ENCODE results near the gene ATF6. TPM values are rescaled to one million over a fixed set of nuclear protein-coding genes. Genes with fewer than 3 reads are reported as not detected.

The ATF6 gene
- total and polyA plus RNA-seq, 5 experiments from 2014 or later, result 15.8 to 24.3 (median 17.6) TPM

DNA sequence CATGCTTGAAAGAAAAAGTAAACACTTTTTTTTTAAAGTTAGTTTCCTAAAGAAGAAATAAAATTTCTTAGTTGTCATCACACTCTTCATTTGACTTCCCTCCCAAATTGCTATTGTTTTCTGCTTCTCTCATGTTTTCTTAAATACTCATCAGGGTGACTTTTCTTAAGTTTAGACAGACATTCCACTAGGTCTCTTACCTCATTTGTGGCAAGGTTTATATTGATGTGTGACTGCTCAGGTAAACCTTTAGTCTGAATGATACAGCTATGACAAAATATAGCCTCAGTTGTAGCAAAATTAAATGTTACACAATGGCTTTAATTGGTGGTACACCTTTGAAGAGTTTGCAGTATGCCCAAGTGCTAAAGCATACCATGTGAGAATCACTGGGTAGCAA, 78.6 kb downstream of the ATF6 start:
- ATAC-seq, result no peak
- DNase-seq, result no peak
- Mint-ChIP-seq H3K9me3 (peaks cover 0 to 2% (median 0%) of the 10 kb centered on the region in 9 donors), H3K27me3 (no peaks in the 10 kb centered on the region), H3K27ac (no peak overlapping the region), H3K4me1 (peaks cover 0 to 11% (median 3%) of the 10 kb centered on the region in 4 donors), H3K36me3 (peaks cover 28 to 84% (median 38%) of the 10 kb centered on the region in 3 donors), H3K4me3 (no peak overlapping the region)
- POLR2A ChIA-PET, result no interaction called here

DNA sequence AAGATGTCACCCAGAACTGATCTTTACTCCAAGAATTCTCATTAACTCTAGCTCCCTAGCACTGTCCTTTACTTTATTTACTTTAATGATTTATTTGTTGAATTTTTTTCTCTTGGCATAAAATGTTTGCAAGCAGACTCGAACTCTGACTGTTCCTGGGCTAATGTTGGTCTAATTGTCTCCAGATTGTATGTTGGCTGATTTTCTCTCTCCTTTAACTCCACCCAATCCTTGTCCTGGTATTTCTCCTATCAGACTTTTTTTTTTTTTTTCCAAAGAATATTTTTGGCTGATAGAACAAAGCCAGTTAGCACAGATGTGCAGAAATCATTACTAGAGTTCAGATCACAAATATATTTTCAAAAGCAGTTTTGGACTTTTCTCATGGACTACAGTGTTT, 82.6 kb downstream of the ATF6 start:
- peak overlapping the region in 1 of 10 donors; percentile 8 for H3K27ac Mint-ChIP-seq
- H3K9me3 Mint-ChIP-seq, result no peaks in the 10 kb centered on the region
- H3K27me3 Mint-ChIP-seq, result no peaks in the 10 kb centered on the region
- no peak for ATAC-seq
- H3K4me3 Mint-ChIP-seq, result no peak overlapping the region
- no peak for DNase-seq
- POLR2A ChIA-PET, result no interaction called here
- peaks cover 0 to 11% (median 5%) of the 10 kb centered on the region in 4 donors for H3K4me1 Mint-ChIP-seq
- peaks cover 21 to 85% (median 36%) of the 10 kb centered on the region in 3 donors for H3K36me3 Mint-ChIP-seq

DNA sequence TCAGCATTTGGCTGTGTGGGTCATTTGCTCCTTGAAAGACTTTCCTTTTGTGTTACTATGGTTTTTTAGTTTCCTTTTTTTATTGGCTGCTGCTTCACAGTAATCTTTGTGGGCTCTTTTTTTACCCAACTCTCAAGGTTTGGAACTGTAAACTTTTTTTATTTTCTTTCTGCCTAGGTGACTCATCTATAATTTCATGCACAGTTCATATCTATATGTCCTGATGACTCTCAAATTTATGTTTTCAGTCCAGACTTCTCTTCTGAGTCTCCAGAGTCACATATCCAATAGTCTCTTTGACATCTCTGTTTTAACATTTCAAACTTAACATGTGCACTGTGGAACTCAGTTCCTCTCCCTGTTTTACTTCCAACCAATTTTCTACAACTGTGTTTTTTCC, 83.4 kb downstream of the ATF6 start:
- POLR2A ChIA-PET, result no interaction called here
- ATAC-seq, result no peak
- Mint-ChIP-seq H3K4me3 (no peak overlapping the region), H3K27ac (no peak overlapping the region), H3K27me3 (no peaks in the 10 kb centered on the region), H3K9me3 (no peaks in the 10 kb centered on the region), H3K4me1 (peaks cover 0 to 8% (median 4%) of the 10 kb centered on the region in 4 donors), H3K36me3 (peaks cover 21 to 86% (median 40%) of the 10 kb centered on the region in 3 donors)
- no peak for DNase-seq

DNA sequence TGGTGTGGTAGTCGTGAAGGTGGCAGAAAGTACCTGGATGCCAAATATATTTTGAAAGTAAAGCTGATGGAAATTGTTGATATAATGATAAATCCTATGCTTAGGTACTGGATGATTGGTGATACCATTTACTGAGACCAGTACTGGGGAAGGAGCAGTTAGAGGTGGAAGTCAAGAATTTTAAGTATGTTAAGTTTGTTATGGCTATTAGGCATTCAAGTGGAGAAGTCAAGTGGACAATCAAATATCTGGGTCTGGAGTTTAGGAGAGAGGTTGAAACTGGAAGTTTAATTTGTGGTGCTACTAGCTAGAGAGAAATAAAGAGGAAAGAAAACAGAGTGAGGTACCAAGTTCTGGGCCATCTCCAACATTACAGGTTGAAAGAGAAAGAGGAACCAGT, 89.1 kb downstream of the ATF6 start:
- no peak overlapping the region for H3K4me3 Mint-ChIP-seq
- DNase-seq (no peak), ATAC-seq (no peak)
- peaks cover 0 to 10% (median 2%) of the 10 kb centered on the region in 4 donors for H3K4me1 Mint-ChIP-seq
- H3K27ac Mint-ChIP-seq, result peak overlapping the region in 1 of 10 donors; percentile 7
- no peaks in the 10 kb centered on the region for H3K9me3 Mint-ChIP-seq
- H3K27me3 Mint-ChIP-seq, result no peaks in the 10 kb centered on the region
- H3K36me3 Mint-ChIP-seq, result peaks cover 13 to 89% (median 36%) of the 10 kb centered on the region in 3 donors
- POLR2A ChIA-PET, result no interaction called here

DNA sequence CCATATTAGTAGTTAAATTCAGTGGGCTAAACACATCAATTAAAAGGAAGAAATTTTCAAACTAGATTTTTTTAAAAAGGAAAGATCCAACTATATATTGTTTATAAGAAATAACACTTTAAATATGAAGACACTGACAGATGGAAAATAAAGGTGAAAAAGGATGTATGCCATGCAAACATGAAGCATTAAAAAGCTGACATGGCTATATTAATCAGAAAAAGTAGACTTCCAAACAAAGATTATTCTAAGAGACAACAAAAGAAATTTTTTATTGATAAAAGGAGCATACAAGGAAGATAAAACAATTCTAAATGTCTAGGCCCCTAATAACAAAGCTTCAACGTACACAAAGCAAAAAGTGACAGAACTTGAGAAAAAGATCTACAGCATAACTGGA, 92.2 kb downstream of the ATF6 start:
- ATAC-seq, result no peak
- POLR2A ChIA-PET, result no interaction called here
- H3K9me3 Mint-ChIP-seq, result no peaks in the 10 kb centered on the region
- H3K36me3 Mint-ChIP-seq, result peaks cover 15 to 89% (median 33%) of the 10 kb centered on the region in 3 donors
- no peaks in the 10 kb centered on the region for H3K27me3 Mint-ChIP-seq
- H3K4me1 Mint-ChIP-seq, result peaks cover 0 to 6% (median 2%) of the 10 kb centered on the region in 4 donors
- no peak overlapping the region for H3K4me3 Mint-ChIP-seq
- peak overlapping the region in 2 of 10 donors; percentile 34 to 61 for H3K27ac Mint-ChIP-seq
- DNase-seq, result no peak

DNA sequence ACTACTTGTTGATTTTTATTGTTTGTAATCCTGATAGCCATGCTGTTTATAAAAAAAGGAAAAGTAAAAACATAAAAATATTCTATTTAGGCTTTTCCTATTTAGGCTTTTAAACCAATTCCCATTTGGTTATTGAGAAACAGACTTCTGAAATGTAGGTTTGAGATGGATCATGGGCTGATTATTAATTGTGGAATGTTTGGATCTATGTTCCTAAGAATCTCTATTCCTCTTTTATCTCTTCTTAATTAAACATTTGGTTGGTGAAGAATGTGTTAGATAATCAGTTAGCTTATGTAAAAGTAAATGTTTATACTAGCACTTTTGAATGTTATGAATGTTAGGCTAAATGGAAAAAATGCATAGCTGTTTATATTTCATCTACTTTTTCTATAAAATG, 97.4 kb downstream of the ATF6 start:
- ATAC-seq (no peak), DNase-seq (no peak)
- peaks cover 0 to 2% (median 0%) of the 10 kb centered on the region in 4 donors for H3K4me1 Mint-ChIP-seq
- H3K27me3 Mint-ChIP-seq, result no peaks in the 10 kb centered on the region
- no peak overlapping the region for H3K4me3 Mint-ChIP-seq
- POLR2A ChIA-PET, result no interaction called here
- no peaks in the 10 kb centered on the region for H3K9me3 Mint-ChIP-seq
- H3K27ac Mint-ChIP-seq, result no peak overlapping the region
- H3K36me3 Mint-ChIP-seq, result peaks cover 12 to 92% (median 12%) of the 10 kb centered on the region in 3 donors

DNA sequence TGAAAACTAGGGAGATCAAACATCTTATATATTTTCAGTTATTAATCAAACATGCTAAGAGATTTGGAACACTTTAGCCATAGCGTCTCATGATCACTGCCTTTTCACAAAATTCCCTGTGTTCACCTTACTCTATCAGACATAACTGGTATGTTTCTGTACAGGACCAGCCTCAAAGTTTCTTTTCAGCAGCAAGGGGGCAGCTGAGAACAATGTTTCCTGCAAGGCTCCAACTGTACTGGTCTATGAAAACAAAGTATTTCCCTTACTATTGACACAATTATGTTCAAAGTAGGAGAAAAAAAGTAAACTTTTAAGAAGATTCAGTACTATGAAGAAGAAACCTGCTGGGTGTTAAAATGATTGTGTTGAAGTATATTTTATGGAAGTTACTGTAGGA, 98.5 kb downstream of the ATF6 start:
- peaks cover 0 to under 1% (median 0%) of the 10 kb centered on the region in 4 donors for H3K4me1 Mint-ChIP-seq
- peaks cover 12 to 88% (median 12%) of the 10 kb centered on the region in 3 donors for H3K36me3 Mint-ChIP-seq
- ATAC-seq (peak in 1 of 2 donors; percentile 45), DNase-seq (peak in 4 of 10 donors; percentile 7 to 27 (median 15))
- no peaks in the 10 kb centered on the region for H3K9me3 Mint-ChIP-seq
- no peak overlapping the region for H3K4me3 Mint-ChIP-seq
- no peak overlapping the region for H3K27ac Mint-ChIP-seq
- H3K27me3 Mint-ChIP-seq, result no peaks in the 10 kb centered on the region
- POLR2A ChIA-PET, result no interaction called here

DNA sequence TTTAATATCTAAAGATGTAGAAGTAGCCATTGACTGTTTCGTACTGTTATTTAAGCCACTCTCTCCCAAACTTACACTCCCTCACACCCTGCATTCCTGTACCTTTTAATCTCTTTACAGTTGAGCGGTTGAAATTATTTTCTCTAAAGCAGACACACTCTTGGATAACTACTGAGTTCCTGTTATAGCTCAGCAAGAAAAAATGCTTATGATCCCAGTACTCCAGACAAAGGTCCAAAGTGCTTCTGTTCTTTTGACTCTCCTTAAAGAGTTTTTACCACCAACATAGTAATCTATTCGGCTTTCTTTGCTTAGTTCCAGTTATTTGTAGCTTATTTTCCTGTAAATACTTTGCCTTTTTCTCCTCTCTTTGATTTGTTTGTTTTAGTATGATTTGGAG, 100.1 kb downstream of the ATF6 start:
- H3K36me3 Mint-ChIP-seq, result peaks cover 12 to 85% (median 12%) of the 10 kb centered on the region in 3 donors
- no peak overlapping the region for H3K27ac Mint-ChIP-seq
- H3K9me3 Mint-ChIP-seq, result no peaks in the 10 kb centered on the region
- ATAC-seq (no peak), DNase-seq (no peak)
- POLR2A ChIA-PET, result no interaction called here
- H3K27me3 Mint-ChIP-seq, result no peaks in the 10 kb centered on the region
- no peaks in the 10 kb centered on the region for H3K4me1 Mint-ChIP-seq
- no peak overlapping the region for H3K4me3 Mint-ChIP-seq

DNA sequence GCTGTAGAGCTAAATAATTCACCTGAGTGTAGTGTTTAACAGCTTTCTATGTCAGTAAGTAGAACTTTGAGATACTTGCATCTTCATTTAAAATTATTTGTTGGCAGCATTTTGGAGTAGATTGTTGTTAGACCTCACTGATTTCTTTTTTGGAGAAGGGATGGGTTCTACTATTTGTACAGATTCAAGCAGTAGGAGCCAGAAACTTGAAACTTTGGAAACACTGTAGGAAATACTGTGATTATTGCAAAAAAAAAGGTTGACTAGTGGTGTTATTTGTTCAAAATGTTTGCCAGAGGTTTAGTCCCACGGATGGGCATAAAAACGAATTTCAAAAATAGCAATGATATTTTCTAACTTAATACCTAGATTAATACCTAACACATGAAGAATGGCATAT, 102.7 kb downstream of the ATF6 start:
- Mint-ChIP-seq H3K27ac (peak overlapping the region in 1 of 10 donors; percentile 47), H3K4me3 (no peak overlapping the region), H3K36me3 (peaks cover 8 to 75% (median 16%) of the 10 kb centered on the region in 3 donors), H3K9me3 (no peaks in the 10 kb centered on the region), H3K27me3 (no peaks in the 10 kb centered on the region), H3K4me1 (peaks cover 0 to 2% (median 0%) of the 10 kb centered on the region in 4 donors)
- no peak for ATAC-seq
- no peak for DNase-seq
- POLR2A ChIA-PET, result no interaction called here

DNA sequence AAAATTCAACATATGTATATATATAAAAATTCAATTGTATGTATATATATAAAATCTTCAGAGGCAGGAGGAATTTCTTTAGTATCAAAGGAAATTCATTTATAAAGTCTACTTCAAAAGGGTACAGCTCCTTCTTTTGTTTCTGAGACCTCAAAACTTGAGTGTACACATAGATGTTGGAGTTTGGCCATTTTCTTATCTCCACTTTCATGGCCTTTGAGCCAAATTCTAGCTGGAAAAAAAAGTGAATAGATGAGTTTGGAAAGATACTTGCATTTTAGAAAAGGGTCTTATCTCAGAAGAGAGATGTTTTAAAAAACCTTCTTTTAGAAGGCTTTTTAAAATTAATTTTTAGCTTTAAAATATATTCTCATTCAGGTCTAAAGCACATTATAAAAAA, 103.2 kb downstream of the ATF6 start:
- Mint-ChIP-seq H3K9me3 (no peaks in the 10 kb centered on the region), H3K27ac (no peak overlapping the region)

DNA sequence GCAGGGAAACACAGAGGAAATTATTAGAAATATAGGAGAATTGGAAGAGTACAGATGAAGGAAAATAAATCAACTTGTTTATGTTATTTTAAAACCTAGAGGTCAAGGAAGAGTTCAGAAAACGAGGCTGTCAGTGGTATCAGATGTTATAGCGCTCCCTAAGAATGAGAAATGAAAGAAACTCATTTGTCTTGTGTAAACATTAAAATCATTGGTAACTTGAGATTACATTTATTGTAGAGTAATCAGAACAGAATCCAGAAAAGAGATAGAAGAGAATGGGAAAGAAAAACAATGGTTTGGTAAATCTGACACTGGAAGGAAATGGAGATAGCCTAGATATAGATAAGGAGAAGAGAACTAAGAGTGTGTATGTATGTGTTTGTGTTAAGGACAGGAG, 106.4 kb downstream of the ATF6 start:
- no peaks in the 10 kb centered on the region for H3K9me3 Mint-ChIP-seq
- H3K4me1 Mint-ChIP-seq, result peaks cover 0 to 2% (median 0%) of the 10 kb centered on the region in 4 donors
- H3K36me3 Mint-ChIP-seq, result peaks cover 0 to 43% (median 11%) of the 10 kb centered on the region in 3 donors
- ATAC-seq, result no peak
- DNase-seq, result no peak
- H3K27ac Mint-ChIP-seq, result peak overlapping the region in 1 of 10 donors; percentile 15
- no peaks in the 10 kb centered on the region for H3K27me3 Mint-ChIP-seq
- no peak overlapping the region for H3K4me3 Mint-ChIP-seq
- POLR2A ChIA-PET, result no interaction called here

More for the DNA sequence above, 103.2 kb downstream of the ATF6 start:
- H3K27me3 Mint-ChIP-seq, result no peaks in the 10 kb centered on the region
- H3K4me3 Mint-ChIP-seq, result no peak overlapping the region
- POLR2A ChIA-PET, result no interaction called here
- DNase-seq (no peak), ATAC-seq (no peak)
- H3K4me1 Mint-ChIP-seq, result peaks cover 0 to 2% (median 0%) of the 10 kb centered on the region in 4 donors
- peaks cover 6 to 71% (median 16%) of the 10 kb centered on the region in 3 donors for H3K36me3 Mint-ChIP-seq

DNA sequence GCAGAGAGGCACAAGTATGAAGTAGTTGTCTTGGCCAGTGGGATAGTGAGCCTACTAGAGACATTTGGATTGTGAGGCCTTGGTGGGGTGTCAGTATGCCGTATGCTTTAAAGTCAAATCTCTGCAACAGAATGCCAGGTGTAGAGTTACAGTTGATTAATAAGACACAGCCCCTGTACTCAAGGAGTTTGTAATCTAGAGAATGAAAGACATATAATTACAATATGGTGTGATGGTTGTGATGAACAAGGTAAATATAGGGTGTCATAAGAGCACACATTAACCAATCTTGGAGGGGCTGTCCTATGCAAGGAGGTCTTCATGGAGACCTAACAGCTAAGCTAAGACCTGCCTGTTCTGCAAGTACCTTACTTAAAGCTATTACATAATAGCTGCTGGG, 113.1 kb downstream of the ATF6 start:
- no peaks in the 10 kb centered on the region for H3K27me3 Mint-ChIP-seq
- H3K4me1 Mint-ChIP-seq, result no peaks in the 10 kb centered on the region

DNA sequence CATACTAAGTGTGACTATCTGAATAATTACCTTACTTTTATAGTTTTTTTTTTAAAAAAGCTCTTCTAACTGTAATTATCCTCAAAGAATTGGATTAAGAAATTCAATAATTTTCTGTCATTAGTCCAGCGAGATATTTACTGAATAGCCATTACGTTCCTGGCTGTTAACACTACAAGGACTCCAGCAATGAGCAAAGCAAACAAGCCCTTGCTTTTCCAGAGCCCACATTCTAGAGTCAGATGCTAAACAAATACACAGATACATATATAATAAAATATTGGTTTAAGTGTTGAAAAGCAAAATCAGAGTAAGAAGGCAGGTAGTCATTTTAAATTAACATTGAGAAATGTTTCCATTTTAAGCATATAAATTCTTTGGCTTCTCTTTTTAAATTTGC, 118.4 kb downstream of the ATF6 start:
- Mint-ChIP-seq H3K36me3 (peaks cover 7 to 30% (median 18%) of the 10 kb centered on the region in 3 donors), H3K27me3 (no peaks in the 10 kb centered on the region), H3K4me3 (no peak overlapping the region), H3K9me3 (no peaks in the 10 kb centered on the region), H3K4me1 (peaks cover 0 to 4% (median 0%) of the 10 kb centered on the region in 4 donors), H3K27ac (no peak overlapping the region)
- no peak for ATAC-seq
- DNase-seq, result no peak
- POLR2A ChIA-PET, result no interaction called here

More for the DNA sequence above, 113.1 kb downstream of the ATF6 start:
- Mint-ChIP-seq H3K9me3 (no peaks in the 10 kb centered on the region), H3K27ac (no peak overlapping the region), H3K36me3 (peaks cover 0 to 2% (median 2%) of the 10 kb centered on the region in 3 donors), H3K4me3 (no peak overlapping the region)
- DNase-seq (no peak), ATAC-seq (no peak)
- POLR2A ChIA-PET, result no interaction called here

DNA sequence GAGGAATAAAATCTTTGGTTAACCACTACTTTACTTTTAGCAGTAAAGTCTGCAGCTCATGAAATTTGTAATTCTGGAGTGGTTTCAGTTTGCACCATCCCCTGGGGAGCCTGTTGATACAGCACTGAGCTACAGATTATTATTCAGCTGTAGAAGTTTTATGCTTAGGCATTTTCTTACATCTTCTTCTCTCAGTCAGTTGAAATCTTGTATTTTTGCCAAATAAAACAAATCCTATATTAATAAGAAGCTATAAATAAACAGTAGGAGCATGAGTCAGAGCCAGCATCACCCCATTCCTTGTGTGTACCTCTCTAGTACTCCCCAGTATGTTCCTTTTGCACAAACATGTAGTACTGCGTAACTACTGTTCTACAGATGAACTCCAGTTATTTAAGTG, 118.9 kb downstream of the ATF6 start:
- Mint-ChIP-seq H3K9me3 (peaks cover 0 to 2% (median 0%) of the 10 kb centered on the region in 9 donors), H3K4me3 (no peak overlapping the region), H3K4me1 (peaks cover 0 to 4% (median 0%) of the 10 kb centered on the region in 4 donors), H3K27ac (no peak overlapping the region), H3K27me3 (no peaks in the 10 kb centered on the region), H3K36me3 (peaks cover 11 to 35% (median 23%) of the 10 kb centered on the region in 3 donors)
- POLR2A ChIA-PET, result no interaction called here
- DNase-seq, result no peak
- no peak for ATAC-seq

Measured in naive thymus-derived CD8-positive, alpha-beta T cell (primary cell).